HepG2 (cell line): Measurements from ENCODE around the gene SSBP1. TPM values are rescaled to one million over a fixed set of nuclear protein-coding genes. Genes with fewer than 3 reads are reported as not detected.

ENCODE experiments used
- ARID2 ChIP-seq: sonication (generic); formaldehyde crosslinking; IDR thresholded peaks from 2 replicates; pipeline ENCODE4 v1.8.1; 2022; ENCODE audit warnings: mild to moderate bottlenecking, missing genetic modification reagents, borderline replicate concordance
- BRCA1 ChIP-seq: sonication (generic); formaldehyde crosslinking; IDR thresholded peaks from 2 replicates; pipeline ENCODE4 v1.4.0; 2020; ENCODE audit warnings: missing genetic modification reagents
- CBX1 ChIP-seq: IDR thresholded peaks from one replicate; pipeline ENCODE4 v1.6.1; 2016; ENCODE audit warnings: antibody characterized with exemption, low read depth
- ELF4 ChIP-seq: sonication (generic); formaldehyde crosslinking; IDR thresholded peaks from 2 replicates; pipeline ENCODE4 v1.5.0; 2020; ENCODE audit warnings: missing genetic modification reagents, mild to moderate bottlenecking, moderate library complexity, borderline replicate concordance
- GABPA ChIP-seq, 2 experiments: IDR thresholded peaks; 2 replicates each; pipeline ENCODE4 v1.6.1; 2011 to 2016; ENCODE audit warnings: low read depth in 2 of 2, low read length in 1 of 2, missing biosample characterization in 1 of 2, missing genetic modification characterization in 1 of 2
- HES4 ChIP-seq: sonication (generic); formaldehyde crosslinking; IDR thresholded peaks from 2 replicates; pipeline ENCODE4 v1.9.0; 2021; ENCODE audit warnings: mild to moderate bottlenecking, missing genetic modification reagents, borderline replicate concordance
- KMT2A ChIP-seq: sonication (generic); formaldehyde crosslinking; IDR thresholded peaks from 2 replicates; pipeline ENCODE4 v1.4.0; 2020; ENCODE audit warnings: missing genetic modification reagents
- NKX3-1 ChIP-seq: sonication (generic); formaldehyde crosslinking; IDR thresholded peaks from 2 replicates; pipeline ENCODE4 v1.5.0; 2020; ENCODE audit warnings: missing genetic modification reagents
- SNRNP70 ChIP-seq: fragments of 200-400 bp; formaldehyde crosslinking; IDR thresholded peaks from 2 replicates; pipeline ENCODE4 v1.6.1; 2017; ENCODE audit warnings: mild to moderate bottlenecking, low read depth, low read length, moderate library complexity
- SSRP1 ChIP-seq: IDR thresholded peaks from 2 replicates; pipeline ENCODE4 v1.6.1; 2016; ENCODE audit warnings: control low read depth
- TSC22D2 ChIP-seq: sonication (generic); formaldehyde crosslinking; IDR thresholded peaks from 2 replicates; pipeline ENCODE4 v1.5.1; 2020; ENCODE audit warnings: missing genetic modification reagents, mild to moderate bottlenecking, borderline replicate concordance
- ZBTB3 ChIP-seq: sonication (generic); formaldehyde crosslinking; IDR thresholded peaks from 2 replicates; pipeline ENCODE4 v1.4.0; 2020; ENCODE audit warnings: low read depth, mild to moderate bottlenecking, moderate library complexity, missing genetic modification reagents, borderline replicate concordance
- ZC3H4 ChIP-seq: sonication (generic); formaldehyde crosslinking; IDR thresholded peaks from 2 replicates; pipeline ENCODE4 v1.4.0; 2020; ENCODE audit warnings: missing genetic modification reagents, borderline replicate concordance
- ZEB1 ChIP-seq: IDR thresholded peaks from 2 replicates; pipeline ENCODE4 v1.6.1; 2012; ENCODE audit warnings: mild to moderate bottlenecking, low read depth, inconsistent platforms; ENCODE audit not compliant: insufficient replicate concordance
- ZNF124 ChIP-seq: sonication (generic); formaldehyde crosslinking; IDR thresholded peaks from 2 replicates; pipeline ENCODE4 v1.4.0; 2020; ENCODE audit warnings: missing genetic modification reagents
- ZNF329 ChIP-seq: sonication (generic); formaldehyde crosslinking; IDR thresholded peaks from 2 replicates; pipeline ENCODE4 v1.9.0; 2021; ENCODE audit warnings: low read depth, mild to moderate bottlenecking, missing genetic modification reagents
- ZNF556 ChIP-seq: sonication (generic); formaldehyde crosslinking; IDR thresholded peaks from 2 replicates; pipeline ENCODE4 v1.4.0; 2020; ENCODE audit warnings: mild to moderate bottlenecking, missing genetic modification reagents, borderline replicate concordance
- ZNF589 ChIP-seq: sonication (generic); formaldehyde crosslinking; conservative IDR thresholded peaks from 2 replicates; pipeline ENCODE4 v1.8.0; 2022; ENCODE audit warnings: mild to moderate bottlenecking, moderate library complexity, missing genetic modification reagents
- ZNF660 ChIP-seq: sonication (generic); formaldehyde crosslinking; IDR thresholded peaks from 2 replicates; pipeline ENCODE4 v1.5.1; 2020; ENCODE audit warnings: mild to moderate bottlenecking, low read depth, missing genetic modification reagents, borderline replicate concordance
- ZNF761 ChIP-seq: sonication (generic); formaldehyde crosslinking; conservative IDR thresholded peaks from 2 replicates; pipeline ENCODE4 v1.4.0; 2020; ENCODE audit warnings: mild to moderate bottlenecking, missing genetic modification reagents
- ZNF775 ChIP-seq: sonication (generic); formaldehyde crosslinking; IDR thresholded peaks from 2 replicates; pipeline ENCODE4 v1.4.0; 2020; ENCODE audit warnings: missing genetic modification reagents, mild to moderate bottlenecking, moderate library complexity, borderline replicate concordance
- ZNF781 ChIP-seq: sonication (generic); formaldehyde crosslinking; IDR thresholded peaks from 2 replicates; pipeline ENCODE4 v1.5.1; 2020; ENCODE audit warnings: borderline replicate concordance, mild to moderate bottlenecking, missing genetic modification reagents; ENCODE audit errors: not compliant biosample characterization
- ZNF891 ChIP-seq: sonication (generic); formaldehyde crosslinking; IDR thresholded peaks from 2 replicates; pipeline ENCODE4 v1.5.0; 2020; ENCODE audit warnings: mild to moderate bottlenecking, missing genetic modification reagents
- polyA plus RNA-seq, 8 experiments: library from polyadenylated mRNA; depleted of rRNA in 3 of 8; stranded (reverse) in 7 of 8; unstranded in 1 of 8; fragments of >200 nt; fragmentation: Illumina TruSeq in 4 of 8; extraction: Trizol in 4 of 8; gene quantifications; 2 replicates each; pipeline versions ENCODE4 v1.2.1 to v1.2.3, GENCODE V29; 2011 to 2016; ENCODE audit warnings: low read depth in 4 of 8, missing spikeins in 1 of 8, mixed read lengths in 1 of 8; ENCODE audit not compliant: insufficient read depth in 1 of 8
- total RNA-seq, 5 experiments: library from RNA; depleted of rRNA; stranded (reverse); fragments of >200 nt; fragmentation: Illumina TruSeq; extraction: Trizol; gene quantifications; 2 replicates each; pipeline ENCODE4 v1.2.3, GENCODE V29; 2016; ENCODE audit warnings: low read depth in 1 of 5
- TF ChIP-seq, protein P1 (sequence below): IDR thresholded peaks from 2 replicates; pipeline ENCODE4 v1.6.1; 2016; ENCODE audit warnings: missing compliant biosample characterization, missing genetic modification reagents, borderline replicate concordance
- TF ChIP-seq, protein P2 (sequence below): sonication (generic); formaldehyde crosslinking; IDR thresholded peaks from 2 replicates; pipeline ENCODE4 v1.8.0; 2022; ENCODE audit warnings: missing genetic modification reagents, mild to moderate bottlenecking, borderline replicate concordance
- TF ChIP-seq, protein P3 (sequence below): sonication (generic); formaldehyde crosslinking; IDR thresholded peaks from 2 replicates; pipeline ENCODE4 v1.4.0; 2020; ENCODE audit warnings: missing genetic modification reagents

SSBP1 gene
- total and polyA plus RNA-seq, 2 of the 13 experiments (the other 11 are each of a cell fraction or from before 2014, with no cell fraction given) = 64.4 to 254 TPM

DNA sequence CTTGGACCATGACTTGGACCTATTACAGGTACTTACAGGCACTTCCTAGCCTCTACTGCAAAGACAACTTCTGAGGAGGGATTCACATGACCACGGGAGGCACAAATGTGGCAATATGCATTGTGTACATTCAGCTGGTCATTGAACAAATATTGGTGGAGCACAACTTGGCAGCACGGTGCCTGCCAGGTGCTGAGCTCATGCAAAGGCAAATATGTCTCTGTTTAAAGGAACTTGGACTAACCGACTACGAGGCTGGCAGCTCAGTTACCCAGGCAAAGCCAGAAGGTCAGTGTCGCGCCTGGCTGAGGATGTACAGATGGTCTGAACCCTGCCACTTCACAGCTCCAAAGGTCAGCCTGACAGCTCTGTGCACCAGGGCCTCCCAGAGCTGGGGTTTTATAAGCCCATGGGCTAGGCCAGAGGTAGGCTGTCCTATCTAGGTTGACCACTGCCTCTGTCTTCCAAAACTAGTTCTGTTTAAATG, 42.3 kb upstream of the SSBP1 start (continued):
- TF ChIP-seq ZNF781 (peak; percentile 45), NKX3-1 (CRISPR knock-in tag) (no peak), ZNF660 (no peak), ZEB1 (no peak), CBX1 (no peak), ZNF761 (CRISPR knock-in tag) (no peak), ARID2 (no peak), ZNF124 (CRISPR knock-in tag) (no peak), HES4 (CRISPR knock-in tag) (no peak), GABPA (IDR thresholded peaks at IDR 0.05; ENCODE audit: low read depth, low read length) (no peak), GABPA (CRISPR knock-in tag; IDR thresholded peaks at IDR 0.05; ENCODE audit: low read depth) (no peak), ZBTB3 (no peak), SNRNP70 (no peak), SSRP1 (CRISPR knock-in tag) (no peak), ELF4 (no peak), ZNF589 (CRISPR knock-in tag) (no peak), TSC22D2 (CRISPR knock-in tag) (no peak), ZNF891 (CRISPR knock-in tag) (no peak), BRCA1 (CRISPR knock-in tag) (no peak), ZNF329 (CRISPR knock-in tag) (no peak), KMT2A (no peak), ZNF556 (0 out of 2 replicates have a peak, but pooled peaks have one; percentile 29), ZC3H4 (CRISPR knock-in tag) (no peak), ZNF775 (CRISPR knock-in tag) (no peak)
- TF ChIP-seq, protein P1, sequence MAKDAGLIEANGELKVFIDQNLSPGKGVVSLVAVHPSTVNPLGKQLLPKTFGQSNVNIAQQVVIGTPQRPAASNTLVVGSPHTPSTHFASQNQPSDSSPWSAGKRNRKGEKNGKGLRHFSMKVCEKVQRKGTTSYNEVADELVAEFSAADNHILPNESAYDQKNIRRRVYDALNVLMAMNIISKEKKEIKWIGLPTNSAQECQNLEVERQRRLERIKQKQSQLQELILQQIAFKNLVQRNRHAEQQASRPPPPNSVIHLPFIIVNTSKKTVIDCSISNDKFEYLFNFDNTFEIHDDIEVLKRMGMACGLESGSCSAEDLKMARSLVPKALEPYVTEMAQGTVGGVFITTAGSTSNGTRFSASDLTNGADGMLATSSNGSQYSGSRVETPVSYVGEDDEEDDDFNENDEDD (CRISPR knock-in tag) = no peak
- TF ChIP-seq, protein P2, sequence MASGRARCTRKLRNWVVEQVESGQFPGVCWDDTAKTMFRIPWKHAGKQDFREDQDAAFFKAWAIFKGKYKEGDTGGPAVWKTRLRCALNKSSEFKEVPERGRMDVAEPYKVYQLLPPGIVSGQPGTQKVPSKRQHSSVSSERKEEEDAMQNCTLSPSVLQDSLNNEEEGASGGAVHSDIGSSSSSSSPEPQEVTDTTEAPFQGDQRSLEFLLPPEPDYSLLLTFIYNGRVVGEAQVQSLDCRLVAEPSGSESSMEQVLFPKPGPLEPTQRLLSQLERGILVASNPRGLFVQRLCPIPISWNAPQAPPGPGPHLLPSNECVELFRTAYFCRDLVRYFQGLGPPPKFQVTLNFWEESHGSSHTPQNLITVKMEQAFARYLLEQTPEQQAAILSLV (CRISPR knock-in tag) = no peak; the same call in 1 of the 2 replicates
- TF ChIP-seq, protein P3, sequence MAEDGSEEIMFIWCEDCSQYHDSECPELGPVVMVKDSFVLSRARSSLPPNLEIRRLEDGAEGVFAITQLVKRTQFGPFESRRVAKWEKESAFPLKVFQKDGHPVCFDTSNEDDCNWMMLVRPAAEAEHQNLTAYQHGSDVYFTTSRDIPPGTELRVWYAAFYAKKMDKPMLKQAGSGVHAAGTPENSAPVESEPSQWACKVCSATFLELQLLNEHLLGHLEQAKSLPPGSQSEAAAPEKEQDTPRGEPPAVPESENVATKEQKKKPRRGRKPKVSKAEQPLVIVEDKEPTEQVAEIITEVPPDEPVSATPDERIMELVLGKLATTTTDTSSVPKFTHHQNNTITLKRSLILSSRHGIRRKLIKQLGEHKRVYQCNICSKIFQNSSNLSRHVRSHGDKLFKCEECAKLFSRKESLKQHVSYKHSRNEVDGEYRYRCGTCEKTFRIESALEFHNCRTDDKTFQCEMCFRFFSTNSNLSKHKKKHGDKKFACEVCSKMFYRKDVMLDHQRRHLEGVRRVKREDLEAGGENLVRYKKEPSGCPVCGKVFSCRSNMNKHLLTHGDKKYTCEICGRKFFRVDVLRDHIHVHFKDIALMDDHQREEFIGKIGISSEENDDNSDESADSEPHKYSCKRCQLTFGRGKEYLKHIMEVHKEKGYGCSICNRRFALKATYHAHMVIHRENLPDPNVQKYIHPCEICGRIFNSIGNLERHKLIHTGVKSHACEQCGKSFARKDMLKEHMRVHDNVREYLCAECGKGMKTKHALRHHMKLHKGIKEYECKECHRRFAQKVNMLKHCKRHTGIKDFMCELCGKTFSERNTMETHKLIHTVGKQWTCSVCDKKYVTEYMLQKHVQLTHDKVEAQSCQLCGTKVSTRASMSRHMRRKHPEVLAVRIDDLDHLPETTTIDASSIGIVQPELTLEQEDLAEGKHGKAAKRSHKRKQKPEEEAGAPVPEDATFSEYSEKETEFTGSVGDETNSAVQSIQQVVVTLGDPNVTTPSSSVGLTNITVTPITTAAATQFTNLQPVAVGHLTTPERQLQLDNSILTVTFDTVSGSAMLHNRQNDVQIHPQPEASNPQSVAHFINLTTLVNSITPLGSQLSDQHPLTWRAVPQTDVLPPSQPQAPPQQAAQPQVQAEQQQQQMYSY (CRISPR knock-in tag) = no peak
